Left ventricle myocardium superior (tissue), 1 donor: ENCODE results near the gene CDC42EP3. TPM values are rescaled to one million over a fixed set of nuclear protein-coding genes. Genes with fewer than 3 reads are reported as not detected.

ENCODE experiments used
- ATAC-seq: fragments of 200-7000 bp; cut with Tn5 transposase; one replicate; pipeline ENCODE4 v1.9.1; 2020; ENCODE audit warnings: mild to moderate bottlenecking, moderate library complexity
- DNase-seq: peaks from one replicate; pipeline ENCODE4 v3.0.0-alpha.2; 2020
- intact Hi-C: fragments of 100-400 bp; cut with micrococcal nuclease; formaldehyde crosslinking; loops from one replicate; pipeline ENCODE4 v1.11.0; 2022
- total RNA-seq: library from RNA; stranded (reverse); fragmentation: NEBNext Ultra II Directional; extraction: Animal tissue kit (Norgen Biotek cat#: 25700); gene quantifications from one replicate; pipeline ENCODE4 v1.2.1, GENCODE V29; 2021
- donor health status: DM: no; HTN: yes; CAD: no; lungs with severe emphysema.

CDC42EP3 gene
- total RNA-seq, 1 donor from 2014 or later = 89.5 TPM

GRCh38 chr2:37642907-37643729 lies 28.3 kb downstream of the CDC42EP3 start:
- ATAC-seq (no peak), DNase-seq (no peak)
- intact Hi-C loops = no loop called here

GRCh38 chr2:37641582-37642171 lies 29.8 kb downstream of the CDC42EP3 start:
- ATAC-seq (no peak), DNase-seq (no peak)
- intact Hi-C loops = no loop called here

DNA sequence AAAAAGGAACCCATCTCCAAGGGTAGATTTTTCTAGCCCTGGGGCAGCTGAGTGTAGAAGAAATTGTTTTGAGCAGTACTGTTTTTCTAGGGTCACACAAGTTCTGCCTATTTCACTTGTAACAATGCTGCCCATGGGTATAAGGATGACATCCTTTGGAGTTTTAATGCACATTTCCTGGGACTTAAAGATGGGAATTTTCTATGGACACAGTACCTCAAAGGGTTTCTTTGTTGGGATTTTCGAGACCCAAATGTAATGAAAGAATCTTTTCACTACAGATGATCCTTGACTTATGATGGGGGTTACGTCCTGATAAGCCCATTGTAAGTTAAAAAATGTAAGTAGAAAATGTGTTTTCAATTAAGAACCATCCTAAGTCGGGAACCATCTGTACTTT lies 31.8 kb downstream of the CDC42EP3 start:
- no peak for ATAC-seq
- no peak for DNase-seq
- intact Hi-C loops = no loop called here

DNA sequence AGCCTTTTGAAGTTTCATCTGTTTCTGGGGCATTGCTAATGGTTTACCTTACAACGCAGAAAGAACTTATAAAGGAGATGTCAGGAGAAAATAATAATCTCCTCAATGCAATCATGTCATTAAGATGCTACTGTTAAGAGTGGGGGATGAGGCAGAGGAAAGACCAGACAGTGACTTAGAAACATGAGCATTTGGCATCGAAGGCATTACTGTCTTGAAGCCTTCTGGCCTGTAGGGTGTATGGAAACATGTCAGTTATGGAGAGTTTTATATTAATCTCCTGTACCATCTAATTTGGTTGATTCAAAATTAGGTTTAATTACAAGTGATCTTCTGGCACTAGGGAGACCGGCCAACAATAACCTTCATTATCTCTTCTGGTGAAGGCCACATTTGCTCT lies 32.5 kb downstream of the CDC42EP3 start:
- DNase-seq = no peak
- no peak for ATAC-seq
- intact Hi-C loops = no loop called here

DNA sequence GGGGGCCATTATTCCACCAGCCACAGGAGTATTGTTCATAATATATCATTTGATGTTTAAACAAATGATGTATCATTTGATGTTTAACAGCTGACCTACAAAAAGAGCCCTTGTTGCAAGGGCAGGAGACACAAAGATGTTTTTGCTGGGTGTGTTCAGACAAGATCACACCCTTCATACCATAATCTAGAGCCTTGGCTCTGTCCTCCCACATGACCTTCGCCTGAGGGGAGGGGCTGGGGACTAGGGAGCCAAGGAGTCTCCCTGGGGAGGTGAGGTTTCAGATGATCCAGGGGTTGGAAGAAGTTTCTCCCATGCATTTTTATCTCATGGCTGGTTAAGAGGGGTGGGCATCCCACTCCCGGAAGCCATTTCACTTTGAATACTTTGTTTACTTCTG lies 33.5 kb downstream of the CDC42EP3 start:
- DNase-seq (no peak), ATAC-seq (no peak)
- intact Hi-C loops = no loop called here

GRCh38 chr2:37637190-37637860 lies 34.1 kb downstream of the CDC42EP3 start:
- ATAC-seq (no peak), DNase-seq (no peak)
- intact Hi-C loops = no loop called here

- intact Hi-C loops = no loop called here
- ATAC-seq (no peak), DNase-seq (no peak)
Observed at GRCh38 chr2:37636381-37637066, 34.9 kb downstream of the CDC42EP3 start.

- DNase-seq (no peak), ATAC-seq (peak; percentile 57)
- intact Hi-C loops = no loop called here
Observed at GRCh38 chr2:37635504-37636380, 35.7 kb downstream of the CDC42EP3 start.

- no peak for ATAC-seq
- intact Hi-C loops = no loop called here
- no peak for DNase-seq
Observed at GRCh38 chr2:37634914-37635503, 36.4 kb downstream of the CDC42EP3 start.

- DNase-seq (no peak), ATAC-seq (no peak)
- intact Hi-C loops = no loop called here
Observed at GRCh38 chr2:37633845-37634244, 37.6 kb downstream of the CDC42EP3 start.

DNA sequence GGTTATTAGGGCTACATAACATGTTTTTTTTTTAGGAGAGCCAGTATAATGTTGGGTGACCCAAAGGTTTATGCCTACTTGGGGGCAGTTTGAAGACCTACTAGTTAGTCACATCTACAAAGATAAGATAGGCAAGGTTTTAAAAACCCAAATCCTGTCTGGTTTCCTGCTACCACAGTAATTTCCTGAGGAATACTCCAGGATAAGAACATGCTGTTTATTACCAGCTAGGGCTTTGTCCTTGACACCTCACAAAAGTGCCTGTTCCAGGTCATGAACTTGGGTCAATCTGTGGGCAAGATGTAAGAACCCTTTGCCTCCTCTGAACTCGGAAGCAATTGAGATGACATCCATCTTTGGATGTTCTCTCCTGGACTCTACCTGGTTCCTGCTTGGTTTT lies 38.2 kb downstream of the CDC42EP3 start:
- DNase-seq (no peak), ATAC-seq (no peak)
- intact Hi-C loops = no loop called here

DNA sequence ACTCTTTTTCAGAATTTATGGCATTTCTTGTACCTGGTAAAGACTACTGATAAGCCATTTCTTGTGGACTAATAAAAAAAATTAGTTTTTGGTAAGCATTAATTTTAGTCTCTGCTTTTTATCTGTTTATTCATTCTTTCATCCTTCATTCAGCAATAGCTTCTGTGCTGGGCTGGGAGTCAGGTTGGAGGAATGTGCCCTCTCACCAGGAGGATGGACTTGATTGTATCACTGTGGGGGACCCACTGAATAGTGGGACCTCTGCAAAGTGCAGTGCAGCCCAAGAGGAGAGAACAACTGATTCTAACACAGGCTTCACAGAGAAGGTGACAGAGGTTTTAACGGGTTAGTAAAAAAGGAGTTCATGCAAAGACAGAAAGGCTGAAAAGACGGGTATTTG lies 39.1 kb downstream of the CDC42EP3 start:
- intact Hi-C loops = no loop called here
- ATAC-seq = no peak
- no peak for DNase-seq

DNA sequence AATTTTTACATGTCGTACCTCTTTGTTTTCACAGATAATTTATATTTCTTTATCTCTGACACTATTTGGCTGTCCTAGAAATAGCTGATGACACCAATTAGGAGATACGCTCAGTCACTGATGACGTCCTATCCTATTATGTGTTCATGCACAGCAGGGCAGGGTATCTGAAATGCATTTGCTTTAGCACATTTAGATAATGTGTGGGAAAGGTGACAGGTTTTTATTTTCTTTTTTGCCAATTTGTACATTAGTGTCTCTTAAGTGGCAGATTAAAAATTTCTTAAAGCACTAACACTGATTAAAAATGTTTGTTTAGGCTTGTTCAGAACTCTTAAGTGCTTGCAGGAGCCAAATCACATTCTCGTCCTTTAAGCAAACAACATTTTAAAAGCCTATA lies 39.7 kb downstream of the CDC42EP3 start:
- DNase-seq (no peak), ATAC-seq (peak; percentile 57)
- intact Hi-C loops = no loop called here

DNA sequence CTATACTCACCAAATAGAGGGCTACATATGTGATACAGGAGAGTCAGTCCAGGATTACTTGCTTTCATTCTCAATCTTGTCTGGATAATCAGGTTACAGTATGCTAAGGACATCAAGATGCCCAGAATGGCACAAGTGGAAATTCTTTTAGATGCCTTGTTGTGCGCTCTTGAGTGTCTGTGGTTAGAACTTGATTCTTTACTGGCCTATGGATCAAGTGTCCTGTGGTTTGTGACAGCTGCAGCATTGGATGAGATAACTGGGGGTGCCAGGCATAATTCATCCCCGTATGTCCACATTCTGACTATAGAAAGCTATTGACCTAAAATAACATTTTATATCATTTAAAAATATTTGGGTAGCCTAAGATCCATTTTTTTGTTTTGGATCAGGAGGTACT lies 40.1 kb downstream of the CDC42EP3 start:
- intact Hi-C loops = no loop called here
- ATAC-seq (peak; percentile 25), DNase-seq (no peak)

DNA sequence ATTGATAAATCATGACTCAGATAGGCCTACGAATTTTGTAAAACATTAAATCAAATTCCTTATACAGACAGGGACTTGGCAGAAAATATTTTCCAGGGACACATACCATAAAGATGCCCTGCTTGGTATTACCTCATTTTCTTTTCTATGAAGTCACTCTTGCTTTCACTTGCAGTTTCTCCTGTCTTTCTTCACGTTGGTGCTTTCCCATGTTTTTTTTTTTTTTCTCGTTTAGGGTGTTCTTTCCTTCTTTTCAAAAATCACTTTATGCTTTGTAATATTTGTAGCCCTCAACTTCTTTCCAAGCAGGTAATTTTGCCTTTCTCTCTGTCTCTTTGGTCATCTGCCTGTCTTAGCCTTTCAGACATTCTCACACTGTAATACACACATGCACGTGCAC lies 40.7 kb downstream of the CDC42EP3 start:
- intact Hi-C loops = no loop called here
- no peak for DNase-seq
- no peak for ATAC-seq

GRCh38 chr2:37630301-37630700 lies 41.1 kb downstream of the CDC42EP3 start:
- ATAC-seq (no peak), DNase-seq (no peak)
- intact Hi-C loops = no loop called here

DNA sequence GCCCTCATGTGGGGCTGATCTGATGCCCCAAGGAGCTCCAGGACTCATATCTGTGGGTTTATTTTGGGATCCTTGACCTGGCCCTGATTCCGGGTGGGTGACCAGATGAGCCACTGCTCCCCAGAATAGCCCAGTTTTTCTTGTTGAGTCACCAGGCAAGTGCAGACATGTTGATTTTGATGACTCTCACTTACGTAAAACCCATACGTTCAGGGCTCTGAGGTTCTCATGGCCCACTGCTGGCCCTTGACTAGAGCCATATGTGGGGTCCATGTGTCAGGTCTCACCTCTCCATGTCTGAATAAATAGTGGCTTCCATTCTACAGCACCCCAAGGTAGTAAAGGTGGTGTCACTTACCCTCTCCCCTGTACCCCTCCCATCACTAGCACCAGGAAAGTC lies 41.9 kb downstream of the CDC42EP3 start:
- ATAC-seq (no peak), DNase-seq (no peak)
- intact Hi-C loops = no loop called here

DNA sequence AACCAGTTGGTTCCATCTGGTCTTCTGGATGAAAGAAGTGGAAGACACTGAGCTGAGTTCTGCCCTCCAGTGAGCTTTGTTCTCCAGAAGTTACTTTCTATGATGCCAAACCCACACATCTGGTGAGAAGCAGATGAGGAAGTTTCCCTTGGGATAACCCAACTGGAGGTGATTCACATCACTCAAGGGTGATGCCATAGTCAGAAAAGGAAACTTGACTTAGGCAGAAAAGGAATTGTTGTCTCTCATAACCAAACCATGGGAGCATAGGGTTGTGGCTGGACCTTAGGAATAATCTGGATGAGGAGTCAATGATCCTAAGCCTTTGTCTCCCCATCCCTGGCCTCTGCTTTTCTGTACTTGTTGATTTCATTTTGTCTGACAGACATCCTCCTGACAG lies 43.7 kb downstream of the CDC42EP3 start:
- no peak for ATAC-seq
- intact Hi-C loops = no loop called here
- DNase-seq = no peak
